CD4-positive, alpha-beta T cell treated with Interleukin-2 at 100 ng/mL for 4 hours (primary cell): ENCODE measurements around the gene TTC33.
"Not testable (repeated sequence)": the region's sequence is repeated elsewhere in the genome, so short reads cannot be mapped to it uniquely, and the experiment has no call there.

Source experiments
- DNase-seq: peaks from one replicate; pipeline ENCODE4 v3.0.0-alpha.2; 2020; ENCODE audit warnings: low spot score

Gene TTC33

DNA sequence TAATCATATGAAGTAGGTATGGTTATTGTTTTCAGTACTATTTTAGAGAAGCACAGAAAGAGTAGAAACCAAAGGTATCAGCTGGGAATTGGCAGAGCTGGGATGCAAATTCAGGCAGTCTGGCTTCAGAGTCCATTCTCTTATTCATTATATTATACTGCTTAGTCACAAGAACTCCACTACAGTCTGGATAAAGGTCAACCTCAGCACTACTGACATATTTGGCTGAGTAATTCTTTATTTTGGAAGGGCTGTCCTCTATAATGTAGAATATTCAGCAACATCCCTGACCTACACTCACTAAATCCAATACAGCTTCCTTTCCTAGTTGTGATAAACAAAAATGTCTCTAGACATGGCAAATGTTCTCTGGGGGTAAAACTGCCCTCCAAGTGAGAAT lies 38.5 kb downstream of the TTC33 start:
- DNase-seq: no peak

DNA sequence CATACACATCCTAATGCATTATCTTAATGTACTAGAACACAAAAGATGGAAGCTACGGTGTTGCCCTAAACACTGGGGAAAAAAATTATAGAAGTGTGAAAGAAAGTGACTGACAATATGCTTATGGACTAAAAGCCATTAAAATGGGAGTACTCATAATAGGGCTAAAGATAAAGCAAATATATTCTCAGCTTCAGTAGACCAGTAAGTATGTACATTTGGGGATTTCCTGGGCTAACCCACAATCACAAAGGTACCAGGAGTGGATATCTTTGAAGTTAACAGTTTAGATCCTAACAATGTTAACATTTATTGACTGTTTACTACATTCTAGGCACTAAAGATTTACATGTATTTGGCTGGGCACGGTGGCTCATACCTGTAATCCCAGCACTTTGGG lies 39.2 kb downstream of the TTC33 start:
- no peak for DNase-seq

DNA sequence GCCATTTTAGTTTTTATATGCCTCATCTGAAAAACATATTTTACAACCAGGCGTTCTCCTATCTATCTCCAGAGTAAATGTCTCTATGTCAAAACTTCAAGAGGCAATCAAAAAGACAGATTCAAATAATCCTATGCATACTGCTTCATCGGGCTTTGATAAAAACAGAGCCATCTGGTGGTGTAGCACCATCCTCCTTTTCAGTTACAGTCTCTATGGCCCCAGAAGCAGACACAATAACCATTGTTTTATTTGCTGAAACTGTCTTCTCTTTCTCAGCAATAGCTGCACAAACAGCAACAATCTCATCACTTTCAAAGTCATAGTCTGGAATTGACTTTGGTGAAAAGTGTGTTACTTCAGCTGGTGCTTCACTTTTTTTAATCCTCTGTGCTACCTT lies 39.8 kb downstream of the TTC33 start:
- DNase-seq: no peak

DNA sequence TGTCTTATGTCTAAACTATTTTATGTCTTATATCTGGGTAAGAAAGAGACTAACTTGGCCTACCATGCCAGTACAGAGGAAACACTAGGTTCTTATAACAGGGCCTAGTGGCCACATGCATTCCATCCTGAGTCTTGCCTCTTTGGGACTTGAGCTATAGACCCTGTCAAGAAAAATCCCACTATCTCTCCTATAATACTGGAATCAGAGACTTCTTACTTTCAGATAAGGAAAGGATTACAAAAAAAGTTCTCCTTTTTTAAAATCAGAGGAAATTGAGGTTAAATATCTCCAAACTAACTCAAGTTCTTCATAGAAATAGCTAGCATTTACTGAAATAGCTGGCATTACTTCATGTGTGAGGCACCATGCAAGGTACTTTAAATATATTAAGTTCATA lies 41.8 kb downstream of the TTC33 start:
- DNase-seq: no peak

DNA sequence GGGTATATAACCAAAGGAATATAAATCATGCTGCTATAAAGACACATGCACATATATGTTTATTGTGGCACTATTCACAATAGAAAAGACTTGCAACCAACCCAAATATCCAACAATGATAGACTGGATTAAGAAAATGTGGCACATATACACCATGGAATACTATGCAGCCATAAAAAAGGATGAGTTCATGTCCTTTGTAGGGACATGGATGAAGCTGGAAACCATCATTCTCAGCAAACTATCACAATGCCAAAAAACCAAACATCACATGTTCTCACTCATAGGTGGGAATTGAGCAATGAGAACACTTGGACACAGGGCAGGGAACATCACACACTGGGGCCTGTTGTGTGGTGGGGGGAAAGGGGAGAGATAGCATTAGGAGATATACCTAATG lies 45.2 kb downstream of the TTC33 start:
- DNase-seq: not testable (repeated sequence)

DNA sequence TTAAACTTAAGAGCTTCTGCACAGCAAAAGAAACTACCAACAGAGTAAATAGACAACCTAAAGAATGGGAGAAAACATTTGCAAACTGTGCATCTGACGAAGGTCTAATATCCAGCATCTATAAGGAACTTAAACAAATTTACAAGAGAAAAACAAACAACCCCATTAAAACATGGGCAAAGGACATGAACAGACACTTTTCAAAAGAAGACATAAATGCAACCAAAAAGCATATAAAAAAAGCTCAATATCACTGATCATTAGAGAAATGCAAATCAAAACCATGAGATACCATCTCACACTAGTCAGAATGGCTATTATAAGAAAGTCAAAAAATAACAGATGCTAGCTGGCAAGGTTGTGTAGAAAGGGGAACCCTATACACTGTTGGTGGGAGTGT lies 50.3 kb downstream of the TTC33 start:
- DNase-seq: not testable (repeated sequence)

DNA sequence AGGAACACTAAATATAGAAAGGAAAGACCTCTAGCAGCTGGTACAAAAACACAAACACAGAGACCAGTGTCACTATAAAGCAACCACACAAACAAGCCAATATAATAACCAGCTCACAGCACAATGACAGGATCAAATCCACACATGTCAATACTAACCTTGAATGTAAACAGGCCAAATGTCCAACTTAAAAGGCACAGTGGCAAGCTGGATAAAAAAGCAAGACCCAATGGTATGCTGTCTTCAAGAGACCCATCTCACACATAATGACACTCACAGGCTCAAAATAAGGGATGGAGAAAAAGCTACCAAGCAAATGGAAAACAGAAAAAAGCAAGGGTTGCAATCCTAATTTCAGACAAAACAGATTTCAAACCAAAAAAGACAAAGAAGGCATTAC lies 53.7 kb downstream of the TTC33 start:
- not testable (repeated sequence) for DNase-seq

DNA sequence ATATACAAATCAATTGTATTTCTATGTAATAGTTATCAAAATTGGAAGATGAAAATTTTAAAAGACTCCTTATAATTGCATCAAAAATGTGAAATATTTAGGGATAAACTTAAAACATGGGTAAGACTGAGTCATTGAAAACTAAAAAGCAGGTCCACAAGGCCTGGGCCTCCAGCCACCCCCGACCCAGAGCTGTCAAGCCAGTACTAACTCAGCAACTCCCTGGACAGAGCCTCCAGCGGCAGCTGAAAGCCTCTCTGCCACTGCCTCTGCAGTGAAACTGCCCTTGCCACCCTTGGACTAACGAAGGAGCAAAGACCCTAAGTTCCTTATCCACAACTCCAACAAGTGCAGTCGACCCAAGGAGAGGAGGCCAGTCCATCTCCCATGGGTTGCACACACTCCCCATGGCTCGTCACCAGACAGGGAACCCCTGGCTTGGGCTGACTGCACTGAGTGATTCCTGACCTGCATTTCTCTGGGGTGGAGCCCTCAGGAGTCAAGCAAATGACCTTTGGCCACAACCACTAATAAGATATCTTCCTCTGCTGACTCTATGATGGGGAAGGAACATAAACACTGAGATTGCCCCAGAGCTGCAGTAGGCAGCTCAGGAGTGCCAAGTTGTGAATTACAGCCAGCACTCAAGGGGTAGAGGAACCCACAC lies 55.5 kb downstream of the TTC33 start:
- DNase-seq: no peak

DNA sequence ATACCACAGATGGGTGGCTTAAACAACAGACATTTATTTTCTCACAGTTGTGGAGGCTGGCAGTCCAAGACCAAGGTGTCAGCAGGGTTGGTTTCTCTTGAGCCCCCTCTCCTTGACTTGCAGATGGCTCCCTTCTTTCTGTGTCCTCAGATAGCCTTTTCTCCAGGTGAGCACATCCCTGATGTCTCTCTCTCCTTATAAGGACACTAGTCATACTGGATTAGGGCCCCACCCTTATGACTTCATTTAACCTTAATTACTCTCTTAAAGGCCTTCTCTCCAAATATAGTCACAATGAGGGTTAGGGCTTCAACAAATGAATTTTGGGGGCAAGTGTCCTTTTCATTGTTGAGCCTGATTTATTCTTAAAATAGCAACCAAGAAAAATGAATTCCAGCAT lies 61.3 kb downstream of the TTC33 start:
- DNase-seq: no peak

DNA sequence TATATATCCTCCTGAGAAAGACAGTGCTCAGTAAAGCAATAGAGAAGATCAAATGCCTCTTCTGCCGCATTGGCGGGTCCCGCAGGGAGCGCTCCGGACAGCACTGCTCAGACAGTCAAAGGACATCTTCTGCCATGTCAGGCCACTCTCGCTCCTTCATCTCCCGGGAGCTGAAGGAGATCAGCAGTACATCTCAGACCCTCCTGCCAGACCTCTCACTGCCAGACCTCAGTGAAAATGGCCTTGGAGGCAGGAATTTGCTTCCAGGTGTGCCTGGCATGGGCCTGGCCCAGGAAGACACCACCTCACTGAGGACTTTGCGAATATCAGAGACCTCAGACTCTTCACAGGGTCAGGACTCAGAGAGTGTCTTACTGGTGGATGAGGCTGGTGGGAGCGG lies 63.9 kb downstream of the TTC33 start:
- no peak for DNase-seq

DNA sequence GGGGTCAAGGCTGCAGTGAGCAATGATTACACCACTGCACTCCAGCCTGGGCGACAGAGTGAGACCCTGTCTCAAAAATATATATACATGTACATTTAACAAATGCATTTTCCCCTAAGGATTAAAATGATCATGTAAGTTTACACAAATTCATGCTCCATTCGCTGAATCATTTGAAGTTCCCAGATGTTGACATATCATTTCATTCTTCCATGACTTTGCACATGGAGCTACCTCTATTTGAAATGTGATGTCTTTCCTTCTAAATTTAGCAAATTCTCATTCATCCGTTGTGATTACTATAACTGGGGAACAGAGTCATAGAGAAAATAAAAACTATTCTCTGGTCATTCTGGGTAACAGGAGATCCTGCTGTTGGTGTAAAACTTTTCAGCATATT lies 65.5 kb downstream of the TTC33 start:
- DNase-seq: no peak

DNA sequence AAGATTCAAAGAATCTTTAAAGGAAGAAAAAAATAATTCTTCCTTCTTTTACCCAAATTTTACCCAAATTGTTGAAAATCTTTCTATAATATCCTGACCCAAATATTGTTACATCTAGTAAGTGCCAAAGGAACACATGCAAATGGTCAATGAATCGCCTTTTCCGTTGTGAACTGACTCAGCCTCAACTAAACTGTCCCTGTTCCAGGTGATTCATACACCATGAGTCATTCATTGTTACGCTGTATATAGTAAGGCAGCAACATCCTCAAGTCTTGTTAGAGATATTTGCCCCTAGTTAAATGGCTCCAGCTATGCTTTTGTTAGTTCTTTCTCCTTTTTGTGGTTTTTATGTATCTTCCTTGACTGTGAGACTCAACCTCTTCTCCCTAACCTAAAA lies 66.3 kb downstream of the TTC33 start:
- peak; percentile 80 for DNase-seq

DNA sequence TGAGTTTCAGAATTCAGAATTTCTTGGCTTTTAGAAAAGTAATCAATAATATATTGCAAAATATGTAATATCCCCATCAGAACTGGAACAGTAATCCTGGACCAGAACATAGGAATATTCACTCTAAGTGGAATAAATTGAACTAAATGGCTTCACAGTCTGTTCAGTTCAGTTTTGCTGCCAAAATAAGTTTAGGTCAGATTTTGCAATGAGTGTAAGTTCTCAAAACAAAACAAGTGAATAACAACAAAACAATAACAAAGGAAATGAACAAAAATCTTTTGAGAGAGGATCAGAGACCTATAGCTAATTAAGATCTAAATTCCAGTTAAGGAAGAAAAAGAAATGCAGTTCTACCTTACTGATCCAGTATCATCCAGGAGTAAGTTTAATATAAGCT lies 66.8 kb downstream of the TTC33 start:
- no peak for DNase-seq

DNA sequence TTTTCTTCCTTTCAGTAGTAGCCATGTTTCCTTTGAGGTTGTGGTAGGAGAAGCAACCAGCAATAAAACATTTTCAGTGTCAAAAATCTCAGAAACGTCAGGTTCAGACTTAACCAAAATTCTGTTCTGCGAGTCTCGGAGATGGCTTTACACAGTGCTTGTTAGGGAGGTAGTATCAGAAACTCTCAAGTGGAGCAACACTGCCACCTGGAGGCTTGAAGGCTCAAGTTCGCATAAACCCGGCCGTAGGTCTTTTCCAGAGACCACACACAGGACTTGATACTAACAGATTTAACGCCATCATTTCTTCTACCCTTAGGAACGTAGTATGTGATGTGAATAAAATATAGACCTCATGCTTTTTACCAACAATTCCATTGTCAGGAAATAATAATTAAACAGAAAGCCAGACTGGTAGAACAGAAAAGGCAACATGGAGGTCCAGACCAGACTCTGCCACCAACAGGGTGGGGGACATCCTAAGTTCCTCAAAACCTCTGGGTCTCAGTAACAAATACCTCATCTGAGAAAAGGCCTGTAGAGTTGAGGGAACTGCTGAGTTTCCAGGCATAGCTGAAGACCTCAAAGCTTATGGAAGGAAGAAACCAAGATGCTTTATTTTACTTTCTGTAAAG lies 67.5 kb downstream of the TTC33 start:
- peak; percentile 92 for DNase-seq

DNA sequence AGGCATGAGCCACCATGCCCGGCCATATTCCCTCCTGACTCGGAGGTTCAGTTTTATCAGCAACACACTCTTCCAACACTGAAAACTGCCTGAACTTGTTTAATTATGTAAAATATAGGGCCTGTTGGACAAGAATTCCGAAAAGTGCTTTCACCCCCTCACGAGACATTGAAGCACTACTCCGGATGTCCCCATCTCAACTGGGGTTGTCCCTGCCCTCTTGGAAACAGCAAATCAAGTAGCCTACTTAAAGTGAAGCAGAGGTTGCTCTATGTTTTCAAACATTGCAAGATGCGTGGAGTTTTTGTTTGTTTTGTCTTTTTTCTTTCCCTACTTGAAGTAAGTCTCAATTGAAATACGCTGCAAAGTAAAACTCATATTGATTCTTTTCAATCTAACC lies 68.4 kb downstream of the TTC33 start:
- no peak for DNase-seq

DNA sequence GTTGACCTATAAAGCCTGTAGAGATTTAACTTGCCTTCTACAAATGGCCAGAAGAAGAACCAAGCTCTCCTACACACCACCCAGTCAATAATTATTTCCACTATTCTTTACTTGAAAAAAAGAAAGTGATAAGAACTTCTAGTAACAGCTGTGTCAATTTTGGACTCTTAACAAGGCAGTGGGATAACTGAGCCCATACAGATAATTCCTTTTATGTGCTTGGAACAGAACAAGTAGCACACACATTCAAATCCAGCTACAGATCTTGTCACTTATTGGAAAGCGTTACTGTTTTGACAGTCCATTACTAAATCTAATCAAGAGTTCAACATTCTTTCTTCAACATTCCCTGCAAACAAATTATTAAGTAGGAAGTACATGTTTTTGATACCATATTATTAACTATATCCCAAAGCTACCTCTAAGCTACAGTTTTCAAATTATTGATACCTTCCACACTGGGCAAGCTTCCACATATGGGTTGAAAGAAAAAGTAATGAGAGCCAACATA lies 69.7 kb downstream of the TTC33 start:
- DNase-seq: no peak

DNA sequence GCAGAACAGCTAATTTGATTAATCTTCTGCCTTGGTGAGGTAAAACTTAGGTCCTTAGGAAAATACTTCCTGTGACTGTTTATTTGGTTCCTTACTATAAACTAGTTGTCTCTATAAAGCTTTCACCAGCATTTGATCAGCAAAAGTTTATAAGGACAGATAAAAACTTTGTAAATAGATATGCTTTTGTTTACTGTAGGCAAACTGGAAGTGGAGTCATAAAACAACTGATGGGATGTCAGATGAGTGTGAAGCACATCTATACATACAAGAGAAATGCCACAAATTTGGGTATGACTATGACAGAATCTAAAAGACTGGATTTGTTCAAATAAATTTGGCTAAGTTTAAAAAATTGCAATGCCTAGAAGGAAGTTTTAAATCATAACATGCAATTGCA lies 70.6 kb downstream of the TTC33 start:
- DNase-seq: no peak

DNA sequence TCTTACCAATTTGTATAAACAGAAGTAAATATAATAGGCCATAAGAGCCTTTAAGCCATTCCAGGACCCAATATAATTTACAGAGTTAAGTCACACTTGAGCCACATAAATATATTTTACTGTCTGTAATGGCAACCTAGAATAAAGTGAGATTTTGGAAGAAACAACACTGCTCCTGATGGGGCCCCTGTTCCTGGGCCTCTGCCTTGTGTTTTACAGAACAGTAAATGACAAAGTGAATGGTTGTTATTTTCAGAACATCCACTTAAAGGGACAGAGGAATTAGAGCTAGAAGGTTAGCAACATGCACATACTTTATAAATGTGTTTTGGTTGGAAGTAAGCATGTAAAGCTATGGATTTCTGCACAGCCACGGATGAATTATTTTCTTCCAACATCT lies 72.5 kb downstream of the TTC33 start:
- no peak for DNase-seq

DNA sequence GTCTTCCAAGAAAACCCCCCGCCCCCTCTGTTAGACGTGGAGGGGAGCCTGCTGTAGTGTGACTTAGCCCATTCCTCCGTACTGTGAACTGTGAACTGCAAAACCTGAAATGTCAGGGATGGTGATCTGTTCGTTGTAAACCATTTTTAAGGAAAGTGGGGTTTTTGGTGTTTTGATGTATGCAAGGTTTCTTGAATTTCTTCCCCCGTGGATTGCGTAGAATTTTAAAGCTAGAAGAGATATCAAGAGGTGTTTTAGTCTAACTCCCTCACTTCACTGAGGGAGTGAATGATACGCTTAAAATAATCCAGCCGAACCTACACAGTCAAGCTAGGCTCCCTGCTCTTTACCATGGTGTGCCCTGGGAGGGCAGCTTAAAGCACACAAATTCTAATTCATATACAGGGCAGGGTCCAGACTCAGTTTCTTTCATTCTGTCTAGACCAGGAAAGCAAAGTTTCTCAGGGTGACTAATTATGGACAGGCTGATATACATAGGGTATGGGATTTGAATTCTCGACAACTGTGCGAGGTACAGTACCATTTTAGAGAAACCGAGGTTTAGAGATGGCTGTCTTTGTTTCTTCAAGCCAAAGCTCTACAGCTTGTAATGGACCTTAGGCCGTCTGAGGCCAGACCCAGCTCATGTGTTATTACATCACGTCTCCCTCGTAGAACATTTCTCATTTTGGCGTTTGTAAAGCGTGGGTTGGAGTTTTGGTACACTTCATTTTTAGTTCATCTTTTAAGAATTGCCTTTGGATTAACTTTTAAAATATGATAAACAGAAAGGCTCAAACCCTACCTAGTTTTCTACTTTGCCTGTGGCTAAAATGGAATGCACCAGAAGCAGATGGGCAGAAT lies 73.4 kb downstream of the TTC33 start:
- no peak for DNase-seq

DNA sequence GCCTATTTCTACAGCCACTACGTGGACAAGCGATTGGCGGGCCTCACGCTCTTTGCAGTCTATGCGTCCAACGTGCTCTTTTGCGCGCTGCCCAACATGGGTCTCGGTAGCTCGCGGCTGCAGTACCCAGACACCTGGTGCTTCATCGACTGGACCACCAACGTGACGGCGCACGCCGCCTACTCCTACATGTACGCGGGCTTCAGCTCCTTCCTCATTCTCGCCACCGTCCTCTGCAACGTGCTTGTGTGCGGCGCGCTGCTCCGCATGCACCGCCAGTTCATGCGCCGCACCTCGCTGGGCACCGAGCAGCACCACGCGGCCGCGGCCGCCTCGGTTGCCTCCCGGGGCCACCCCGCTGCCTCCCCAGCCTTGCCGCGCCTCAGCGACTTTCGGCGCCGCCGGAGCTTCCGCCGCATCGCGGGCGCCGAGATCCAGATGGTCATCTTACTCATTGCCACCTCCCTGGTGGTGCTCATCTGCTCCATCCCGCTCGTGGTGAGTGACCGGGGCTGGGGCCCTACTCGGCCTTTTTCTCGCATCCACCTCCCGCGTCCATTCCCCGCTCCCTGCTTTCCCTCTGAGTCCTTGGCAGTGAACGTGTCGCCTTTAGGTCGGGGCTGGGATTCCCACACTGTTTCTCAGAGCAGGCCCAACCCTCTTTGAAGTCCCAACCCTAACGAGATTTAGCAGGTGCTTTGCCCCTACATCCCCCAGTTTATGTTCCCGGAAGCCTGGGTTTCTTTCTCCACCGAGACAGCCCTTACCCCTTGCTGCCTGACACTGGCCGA lies 74.2 kb downstream of the TTC33 start:
- DNase-seq: peak; percentile 54

DNA sequence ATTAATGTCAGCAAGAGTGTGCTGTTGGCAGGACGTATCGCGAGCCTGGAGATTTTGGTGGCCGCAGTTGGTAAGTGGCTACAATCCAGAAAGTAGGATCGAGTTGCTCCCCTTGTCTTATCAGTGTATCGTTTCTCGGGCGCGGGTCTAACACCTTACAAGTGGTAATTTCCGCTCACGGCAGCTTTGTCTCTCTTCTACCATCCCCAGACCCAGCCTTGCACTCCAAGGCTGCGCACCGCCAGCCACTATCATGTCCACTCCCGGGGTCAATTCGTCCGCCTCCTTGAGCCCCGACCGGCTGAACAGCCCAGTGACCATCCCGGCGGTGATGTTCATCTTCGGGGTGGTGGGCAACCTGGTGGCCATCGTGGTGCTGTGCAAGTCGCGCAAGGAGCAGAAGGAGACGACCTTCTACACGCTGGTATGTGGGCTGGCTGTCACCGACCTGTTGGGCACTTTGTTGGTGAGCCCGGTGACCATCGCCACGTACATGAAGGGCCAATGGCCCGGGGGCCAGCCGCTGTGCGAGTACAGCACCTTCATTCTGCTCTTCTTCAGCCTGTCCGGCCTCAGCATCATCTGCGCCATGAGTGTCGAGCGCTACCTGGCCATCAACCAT lies 74.9 kb downstream of the TTC33 start:
- peak; percentile 54 for DNase-seq
